ENCODE results near the gene TACR2.

Gene TACR2

DNA sequence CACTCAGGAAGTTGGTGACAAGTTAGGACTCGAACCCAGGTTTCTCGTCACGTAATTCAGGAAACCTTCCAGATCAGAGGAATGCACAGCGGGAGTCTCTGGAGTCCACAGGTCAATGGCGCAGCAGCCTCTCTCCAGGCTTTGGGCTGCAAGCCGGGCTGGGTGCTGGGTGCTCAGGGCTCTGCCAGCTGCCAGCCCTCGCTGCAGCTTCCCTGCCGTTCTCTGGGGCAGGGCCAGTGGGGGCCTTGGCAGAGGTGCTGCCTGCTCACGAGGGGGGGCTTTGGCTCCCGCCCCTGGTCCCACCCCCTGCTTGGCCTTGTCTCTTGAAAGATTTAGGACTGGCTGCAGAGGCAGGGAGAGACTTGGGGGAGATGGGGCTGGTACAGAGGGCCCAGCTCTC, at the start of gene TACR2:
Gene TACR2 (minus strand): TSS at position 224 of the 400 bp plus-strand sequence. CDS start 595 bp downstream, outside the sequence.
- Histone ChIP-seq H3K27me3 (ENCODE audit: control insufficient read depth in 1 of 2, insufficient read depth in 2 of 2, low read length in 2 of 2) (no peaks in the 10 kb centered on the region), H3K4me1 (ENCODE audit: control insufficient read depth in 1 of 2, insufficient read depth in 2 of 2, low read length in 2 of 2) (peaks cover 24 to 28% of the 10 kb centered on the region in 2 donors), H3K9ac (ENCODE audit: low read depth in 1 of 2, low read length in 2 of 2) (no peak within 1 kb of the TSS), H3K4me3 (ENCODE audit: low read depth in 1 of 2, low read length in 2 of 2) (no peak within 1 kb of the TSS), H3K36me3 (ENCODE audit: control insufficient read depth in 1 of 2, insufficient read depth in 2 of 2, low read length in 2 of 2) (no peaks in the 10 kb centered on the region), H3K27ac (ENCODE audit: low read depth, low read length) (no peak within 1 kb of the TSS), H3K9me3 (ENCODE audit: control insufficient read depth in 1 of 2, low read length in 2 of 2) (no peaks in the 10 kb centered on the region)

GRCh38 chr10:69466158-69466490, 49.4 kb upstream of the TACR2 start:
- H3K27me3 ChIP-seq (ENCODE audit: control insufficient read depth in 1 of 2, insufficient read depth in 2 of 2, low read length in 2 of 2): no peaks in the 10 kb centered on the region
- H3K9me3 ChIP-seq (ENCODE audit: control insufficient read depth in 1 of 2, low read length in 2 of 2): no peaks in the 10 kb centered on the region
- no peak overlapping the region for H3K9ac ChIP-seq (ENCODE audit: low read depth in 1 of 2, low read length in 2 of 2)
- peaks cover 49 to 50% of the 10 kb centered on the region in 2 donors for H3K4me1 ChIP-seq (ENCODE audit: control insufficient read depth in 1 of 2, insufficient read depth in 2 of 2, low read length in 2 of 2)
- peaks cover 0 to 6% of the 10 kb centered on the region in 2 donors for H3K36me3 ChIP-seq (ENCODE audit: control insufficient read depth in 1 of 2, insufficient read depth in 2 of 2, low read length in 2 of 2)
- H3K4me3 ChIP-seq (ENCODE audit: low read depth in 1 of 2, low read length in 2 of 2): no peak overlapping the region
- no peak overlapping the region for H3K27ac ChIP-seq (ENCODE audit: low read depth, low read length)

DNA sequence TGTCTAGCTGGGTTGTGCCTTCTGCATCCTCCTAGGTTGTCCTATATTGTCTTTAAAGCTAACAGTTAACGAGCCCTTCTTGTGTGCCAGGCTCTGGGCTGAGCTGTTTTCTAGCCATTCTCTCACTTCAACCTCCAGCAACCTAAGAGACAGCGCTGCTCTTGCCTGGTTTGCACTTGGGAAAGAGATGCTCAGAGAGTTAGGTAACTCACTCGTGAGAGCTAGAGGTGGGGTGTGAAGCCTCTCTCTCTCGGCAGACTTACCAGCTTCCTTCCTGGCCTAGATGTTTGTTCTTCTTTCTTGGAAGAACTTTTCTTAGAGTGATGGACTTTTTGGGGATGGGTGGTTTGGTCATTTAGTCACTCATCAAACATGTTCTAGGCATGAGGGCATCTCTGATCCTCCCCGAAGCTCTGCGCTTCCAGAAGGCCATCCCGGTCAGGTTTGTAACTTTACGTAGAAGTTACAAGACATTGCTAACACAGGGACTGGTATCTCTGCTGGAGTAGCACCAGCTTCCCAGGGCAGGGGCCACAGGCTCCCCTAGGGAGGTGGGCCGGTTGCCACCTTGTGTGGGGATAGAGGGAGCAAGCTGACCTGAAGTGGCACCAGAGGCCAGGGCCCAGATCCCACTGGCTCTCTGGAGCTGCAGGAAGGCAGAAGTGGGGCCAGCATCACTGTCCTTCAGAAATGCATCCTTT, 48.9 kb upstream of the TACR2 start:
- no peak overlapping the region for H3K9ac ChIP-seq (ENCODE audit: low read depth in 1 of 2, low read length in 2 of 2)

GRCh38 chr10:69464801-69465401, 48.2 kb upstream of the TACR2 start:
- Histone ChIP-seq H3K27ac (ENCODE audit: low read depth, low read length) (peak overlapping the region; percentile 46), H3K36me3 (ENCODE audit: control insufficient read depth in 1 of 2, insufficient read depth in 2 of 2, low read length in 2 of 2) (peaks cover 0 to 1% of the 10 kb centered on the region in 2 donors), H3K9ac (ENCODE audit: low read depth in 1 of 2, low read length in 2 of 2) (peak overlapping the region in 1 of 2 donors; percentile 8), H3K9me3 (ENCODE audit: control insufficient read depth in 1 of 2, low read length in 2 of 2) (no peaks in the 10 kb centered on the region), H3K4me1 (ENCODE audit: control insufficient read depth in 1 of 2, insufficient read depth in 2 of 2, low read length in 2 of 2) (peaks cover 60 to 61% of the 10 kb centered on the region in 2 donors), H3K4me3 (ENCODE audit: low read depth in 1 of 2, low read length in 2 of 2) (no peak overlapping the region), H3K27me3 (ENCODE audit: control insufficient read depth in 1 of 2, insufficient read depth in 2 of 2, low read length in 2 of 2) (no peaks in the 10 kb centered on the region)

More for the DNA sequence above, 48.9 kb upstream of the TACR2 start:
- Histone ChIP-seq H3K4me3 (ENCODE audit: low read depth in 1 of 2, low read length in 2 of 2) (no peak overlapping the region), H3K9me3 (ENCODE audit: control insufficient read depth in 1 of 2, low read length in 2 of 2) (no peaks in the 10 kb centered on the region), H3K36me3 (ENCODE audit: control insufficient read depth in 1 of 2, insufficient read depth in 2 of 2, low read length in 2 of 2) (peaks cover 0 to 6% of the 10 kb centered on the region in 2 donors), H3K27me3 (ENCODE audit: control insufficient read depth in 1 of 2, insufficient read depth in 2 of 2, low read length in 2 of 2) (no peaks in the 10 kb centered on the region), H3K4me1 (ENCODE audit: control insufficient read depth in 1 of 2, insufficient read depth in 2 of 2, low read length in 2 of 2) (peaks cover 53 to 54% of the 10 kb centered on the region in 2 donors), H3K27ac (ENCODE audit: low read depth, low read length) (no peak overlapping the region)

GRCh38 chr10:69464401-69464800, 47.7 kb upstream of the TACR2 start:
- Histone ChIP-seq H3K27me3 (ENCODE audit: control insufficient read depth in 1 of 2, insufficient read depth in 2 of 2, low read length in 2 of 2) (no peaks in the 10 kb centered on the region), H3K27ac (ENCODE audit: low read depth, low read length) (no peak overlapping the region), H3K4me3 (ENCODE audit: low read depth in 1 of 2, low read length in 2 of 2) (no peak overlapping the region)

DNA sequence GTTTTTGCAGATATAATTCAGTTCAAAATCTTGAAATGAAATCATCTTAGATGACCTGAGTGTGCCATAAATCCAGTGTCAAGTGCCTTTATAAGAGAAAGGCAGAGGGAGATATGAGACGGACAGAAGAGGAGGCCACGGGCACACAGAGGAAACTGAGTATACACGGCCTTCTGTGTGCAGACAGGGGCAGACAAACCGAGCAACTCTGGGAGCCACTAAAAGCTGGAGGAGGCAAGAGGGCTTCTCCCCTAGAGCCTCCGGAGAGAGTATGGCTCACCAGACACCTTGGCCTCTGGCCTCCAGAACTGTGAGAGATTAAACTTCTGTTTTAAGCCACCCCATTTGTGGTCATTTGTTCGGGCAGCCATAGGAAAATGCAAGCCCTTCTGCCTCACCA, 47.2 kb upstream of the TACR2 start:
- H3K9me3 ChIP-seq (ENCODE audit: control insufficient read depth in 1 of 2, low read length in 2 of 2): no peaks in the 10 kb centered on the region
- no peak overlapping the region for H3K27ac ChIP-seq (ENCODE audit: low read depth, low read length)
- no peak overlapping the region for H3K9ac ChIP-seq (ENCODE audit: low read depth in 1 of 2, low read length in 2 of 2)
- H3K4me3 ChIP-seq (ENCODE audit: low read depth in 1 of 2, low read length in 2 of 2): no peak overlapping the region
- no peaks in the 10 kb centered on the region for H3K27me3 ChIP-seq (ENCODE audit: control insufficient read depth in 1 of 2, insufficient read depth in 2 of 2, low read length in 2 of 2)
- H3K36me3 ChIP-seq (ENCODE audit: control insufficient read depth in 1 of 2, insufficient read depth in 2 of 2, low read length in 2 of 2): no peaks in the 10 kb centered on the region
- H3K4me1 ChIP-seq (ENCODE audit: control insufficient read depth in 1 of 2, insufficient read depth in 2 of 2, low read length in 2 of 2): peaks cover 68 to 70% of the 10 kb centered on the region in 2 donors

More at GRCh38 chr10:69464401-69464800, 47.7 kb upstream of the TACR2 start:
- Histone ChIP-seq H3K36me3 (ENCODE audit: control insufficient read depth in 1 of 2, insufficient read depth in 2 of 2, low read length in 2 of 2) (no peaks in the 10 kb centered on the region), H3K4me1 (ENCODE audit: control insufficient read depth in 1 of 2, insufficient read depth in 2 of 2, low read length in 2 of 2) (peaks cover 65 to 66% of the 10 kb centered on the region in 2 donors), H3K9me3 (ENCODE audit: control insufficient read depth in 1 of 2, low read length in 2 of 2) (no peaks in the 10 kb centered on the region), H3K9ac (ENCODE audit: low read depth in 1 of 2, low read length in 2 of 2) (peak overlapping the region in 1 of 2 donors; percentile 8)

GRCh38 chr10:69461243-69462025, 44.7 kb upstream of the TACR2 start:
- Histone ChIP-seq H3K27ac (ENCODE audit: low read depth, low read length) (peak overlapping the region; percentile 17), H3K4me1 (ENCODE audit: control insufficient read depth in 1 of 2, insufficient read depth in 2 of 2, low read length in 2 of 2) (peaks cover 81 to 82% of the 10 kb centered on the region in 2 donors), H3K36me3 (ENCODE audit: control insufficient read depth in 1 of 2, insufficient read depth in 2 of 2, low read length in 2 of 2) (peaks cover 5 to 9% of the 10 kb centered on the region in 2 donors), H3K27me3 (ENCODE audit: control insufficient read depth in 1 of 2, insufficient read depth in 2 of 2, low read length in 2 of 2) (no peaks in the 10 kb centered on the region), H3K9me3 (ENCODE audit: control insufficient read depth in 1 of 2, low read length in 2 of 2) (no peaks in the 10 kb centered on the region), H3K9ac (ENCODE audit: low read depth in 1 of 2, low read length in 2 of 2) (no peak overlapping the region), H3K4me3 (ENCODE audit: low read depth in 1 of 2, low read length in 2 of 2) (no peak overlapping the region)

DNA sequence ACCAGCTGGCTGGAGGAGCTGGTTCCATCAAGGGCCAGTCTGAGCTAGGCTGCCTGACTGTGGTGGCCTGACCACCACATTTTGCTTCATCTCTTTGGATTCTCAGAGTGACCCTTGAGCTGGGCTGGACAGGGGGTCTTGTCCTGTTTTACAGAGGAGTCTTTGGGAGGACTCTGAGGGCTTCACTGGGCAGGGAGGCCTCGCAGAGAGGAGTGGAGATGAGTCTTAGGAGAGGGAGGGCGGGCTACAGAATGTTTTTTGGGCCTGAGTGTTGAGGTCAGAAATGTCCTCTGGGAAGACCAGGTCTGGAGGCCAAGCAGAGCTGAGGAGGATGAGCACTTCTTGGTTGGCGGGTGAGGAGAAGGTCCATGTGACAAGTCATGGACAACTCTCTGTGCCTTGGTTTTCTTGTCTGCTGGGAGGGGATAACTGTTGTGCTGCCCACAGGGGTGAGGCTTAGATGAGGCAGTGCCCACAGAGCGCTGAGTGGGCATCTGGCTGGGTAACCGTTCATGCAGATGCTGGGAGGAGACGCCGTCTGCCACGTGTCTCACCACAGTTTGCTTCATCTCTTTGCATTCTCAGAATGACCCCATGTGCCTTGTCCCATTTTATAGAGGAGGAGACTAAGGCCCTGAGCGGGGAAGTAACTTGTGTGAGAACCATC, 44.0 kb upstream of the TACR2 start:
- Histone ChIP-seq H3K4me3 (ENCODE audit: low read depth in 1 of 2, low read length in 2 of 2) (no peak overlapping the region), H3K36me3 (ENCODE audit: control insufficient read depth in 1 of 2, insufficient read depth in 2 of 2, low read length in 2 of 2) (peaks cover 9 to 10% of the 10 kb centered on the region in 2 donors), H3K9ac (ENCODE audit: low read depth in 1 of 2, low read length in 2 of 2) (peak overlapping the region in 1 of 2 donors; percentile 21), H3K4me1 (ENCODE audit: control insufficient read depth in 1 of 2, insufficient read depth in 2 of 2, low read length in 2 of 2) (peaks cover 79 to 82% of the 10 kb centered on the region in 2 donors), H3K27me3 (ENCODE audit: control insufficient read depth in 1 of 2, insufficient read depth in 2 of 2, low read length in 2 of 2) (no peaks in the 10 kb centered on the region), H3K27ac (ENCODE audit: low read depth, low read length) (peak overlapping the region; percentile 83), H3K9me3 (ENCODE audit: control insufficient read depth in 1 of 2, low read length in 2 of 2) (no peaks in the 10 kb centered on the region)

DNA sequence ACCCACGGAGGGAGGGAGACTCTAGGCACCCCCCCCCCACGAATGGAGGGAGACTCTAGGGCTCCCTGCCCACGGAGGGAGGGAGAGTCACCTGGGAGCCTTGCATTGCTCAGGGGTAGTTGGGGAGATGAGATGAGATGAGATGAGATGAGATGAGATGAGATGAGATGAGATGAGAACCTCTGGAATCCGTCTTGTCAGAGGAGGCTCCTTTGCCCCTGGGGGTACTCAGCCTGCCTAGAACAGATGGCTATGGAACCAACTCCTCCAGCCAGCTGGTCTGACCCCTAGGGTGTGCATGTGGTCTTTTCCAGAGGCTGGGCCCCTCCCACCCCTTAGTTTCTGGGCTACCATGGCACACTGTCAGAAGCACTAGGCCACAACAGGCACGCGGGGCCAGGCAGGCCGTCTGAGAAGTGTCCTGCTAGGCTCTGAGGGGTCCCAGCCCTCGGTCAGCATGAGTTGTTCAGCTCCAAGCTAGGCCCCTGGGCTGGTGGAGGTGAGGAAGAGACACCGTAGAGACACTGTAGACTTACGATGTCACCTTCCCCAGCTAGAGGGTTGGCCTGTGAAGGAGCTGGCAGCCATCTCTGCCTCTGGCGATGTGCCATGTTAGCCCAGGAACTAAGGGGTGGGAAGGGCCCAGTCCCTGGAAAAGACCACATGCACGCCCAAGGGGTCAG, 43.3 kb upstream of the TACR2 start:
- Histone ChIP-seq H3K27me3 (ENCODE audit: control insufficient read depth in 1 of 2, insufficient read depth in 2 of 2, low read length in 2 of 2) (no peaks in the 10 kb centered on the region), H3K36me3 (ENCODE audit: control insufficient read depth in 1 of 2, insufficient read depth in 2 of 2, low read length in 2 of 2) (peaks cover 9 to 10% of the 10 kb centered on the region in 2 donors), H3K4me3 (ENCODE audit: low read depth in 1 of 2, low read length in 2 of 2) (peak overlapping the region; percentile 8 to 13), H3K9me3 (ENCODE audit: control insufficient read depth in 1 of 2, low read length in 2 of 2) (no peaks in the 10 kb centered on the region), H3K27ac (ENCODE audit: low read depth, low read length) (peak overlapping the region; percentile 83), H3K9ac (ENCODE audit: low read depth in 1 of 2, low read length in 2 of 2) (peak overlapping the region; percentile 21 to 56), H3K4me1 (ENCODE audit: control insufficient read depth in 1 of 2, insufficient read depth in 2 of 2, low read length in 2 of 2) (peaks cover 72 to 76% of the 10 kb centered on the region in 2 donors)

Measured in duodenal mucosa (tissue), 2 donors.